Measurements from ENCODE around the gene LAIR1. TPM values are rescaled to one million over a fixed set of nuclear protein-coding genes. Genes with fewer than 3 reads are reported as not detected.

The LAIR1 gene
- polyA plus RNA-seq, 3 donors: 48.0 to 202 (median 73.8) TPM

- Histone ChIP-seq H3K27ac (ENCODE audit: low read depth in 1 of 2, low read length in 2 of 2) (no peak overlapping the region), H3K4me2 (replicated peaks; ENCODE audit: extremely low read depth, low read length, poor library complexity, severe bottlenecking) (no peak overlapping the region), H2AFZ (ENCODE audit: insufficient read depth, low read depth, low read length, poor library complexity, severe bottlenecking) (no peak overlapping the region), H3K79me2 (ENCODE audit: insufficient read depth, low read length) (no peaks in the 10 kb centered on the region), H3K27me3 (ENCODE audit: control insufficient read depth in 2 of 2, insufficient read depth in 2 of 2, low read length in 2 of 2) (no peaks in the 10 kb centered on the region), H3K4me3 (replicated peaks in 1 of 3; ENCODE audit: low read depth in 2 of 3, low read length in 3 of 3) (no peak overlapping the region), H3K9me3 (replicated peaks in 1 of 2; ENCODE audit: control insufficient read depth in 1 of 2, insufficient read depth in 1 of 2, low read length in 2 of 2) (peaks cover 0 to 13% of the 10 kb centered on the region in 2 donors), H3K9ac (ENCODE audit: insufficient read depth, low read length, poor library complexity, severe bottlenecking) (no peak overlapping the region), H3K36me3 (replicated peaks in 1 of 2; ENCODE audit: control insufficient read depth in 1 of 2, insufficient read depth in 2 of 2, low read length in 2 of 2) (no peaks in the 10 kb centered on the region), H4K20me1 (ENCODE audit: insufficient read depth, low read length) (no peaks in the 10 kb centered on the region), H3K4me1 (ENCODE audit: control insufficient read depth in 1 of 2, insufficient read depth in 2 of 2, low read length in 2 of 2) (no peaks in the 10 kb centered on the region)
- H3K4me1 Mint-ChIP-seq: no peaks in the 10 kb centered on the region
- peaks cover 4 to 17% (median 5%) of the 10 kb centered on the region in 3 donors for H3K27me3 Mint-ChIP-seq (ENCODE audit: low read depth in 3 of 3)
- intact Hi-C loops (cut with micrococcal nuclease): no loop called here
- no peak overlapping the region for H3K27ac Mint-ChIP-seq
- no peaks in the 10 kb centered on the region for H3K36me3 Mint-ChIP-seq
- peaks cover 3 to 17% (median 15%) of the 10 kb centered on the region in 7 donors for H3K9me3 Mint-ChIP-seq
- no CpG with 5 or more reads among the region's 6 CpGs for WGBS (ENCODE audit: insufficient coverage)
- DNase-seq: no peak
- no peak for TF ChIP-seq CTCF (IDR thresholded peaks at IDR 0.05)
- no peak overlapping the region for H3K4me3 Mint-ChIP-seq
These were observed 36.2 kb upstream of the LAIR1 start for GRCh38 chr19:54400913-54401312.

GRCh38 chr19:54399189-54399588 is 34.5 kb upstream of the LAIR1 start:
- Mint-ChIP-seq H3K4me3 (no peak overlapping the region), H3K9me3 (peaks cover 3 to 16% (median 15%) of the 10 kb centered on the region in 7 donors), H3K4me1 (peaks cover 1% of the 10 kb centered on the region), H3K27ac (no peak overlapping the region), H3K27me3 (ENCODE audit: low read depth in 3 of 3) (peaks cover 2 to 19% (median 4%) of the 10 kb centered on the region in 3 donors), H3K36me3 (no peaks in the 10 kb centered on the region)
- H3K79me2 ChIP-seq (ENCODE audit: insufficient read depth, low read length): no peaks in the 10 kb centered on the region
- peaks cover 0 to 13% of the 10 kb centered on the region in 2 donors for H3K9me3 ChIP-seq (replicated peaks in 1 of 2; ENCODE audit: control insufficient read depth in 1 of 2, insufficient read depth in 1 of 2, low read length in 2 of 2)
- intact Hi-C loops (cut with micrococcal nuclease): loop anchor here in 1 of 2 donors (10.0 kb wide), 1 partner anchor 74 kb away; no protein-coding TSS in a partner anchor
- no peak overlapping the region for H3K27ac ChIP-seq (ENCODE audit: low read depth in 1 of 2, low read length in 2 of 2)
- no peak for DNase-seq
- no peak for TF ChIP-seq CTCF (IDR thresholded peaks at IDR 0.05)
- H3K4me1 ChIP-seq (ENCODE audit: control insufficient read depth in 1 of 2, insufficient read depth in 2 of 2, low read length in 2 of 2): peaks cover under 1% of the 10 kb centered on the region in 2 donors
- no peak overlapping the region for H3K9ac ChIP-seq (ENCODE audit: insufficient read depth, low read length, poor library complexity, severe bottlenecking)
- H3K36me3 ChIP-seq (replicated peaks in 1 of 2; ENCODE audit: control insufficient read depth in 1 of 2, insufficient read depth in 2 of 2, low read length in 2 of 2): no peaks in the 10 kb centered on the region
- H3K27me3 ChIP-seq (ENCODE audit: control insufficient read depth in 2 of 2, insufficient read depth in 2 of 2, low read length in 2 of 2): no peaks in the 10 kb centered on the region
- H2AFZ ChIP-seq (ENCODE audit: insufficient read depth, low read depth, low read length, poor library complexity, severe bottlenecking): no peak overlapping the region
- WGBS (ENCODE audit: insufficient coverage): no CpG with 5 or more reads among the region's 2 CpGs
- no peaks in the 10 kb centered on the region for H4K20me1 ChIP-seq (ENCODE audit: insufficient read depth, low read length)
- no peak overlapping the region for H3K4me3 ChIP-seq (replicated peaks in 1 of 3; ENCODE audit: low read depth in 2 of 3, low read length in 3 of 3)
- no peak overlapping the region for H3K4me2 ChIP-seq (replicated peaks; ENCODE audit: extremely low read depth, low read length, poor library complexity, severe bottlenecking)
